ENCODE results near the gene NOP10. TPM values are rescaled to one million over a fixed set of nuclear protein-coding genes. Genes with fewer than 3 reads are reported as not detected.
A peak's percentile ranks its signal among the peaks of the same experiment; 100 is the strongest.

The NOP10 gene
- total and polyA plus RNA-seq, 2 of the 13 experiments (the other 11 are each of a cell fraction or from before 2014, with no cell fraction given), result 239 to 369 TPM

GRCh38 chr15:34367101-34368081 is 24.5 kb upstream of the NOP10 start, which contains the start of gene LPCAT4 (continued):
- TF ChIP-seq DPF2 (CRISPR knock-in tag; IDR thresholded peaks at IDR 0.05; ENCODE audit: borderline replicate concordance, low read depth), result no peak
- TF ChIP-seq ZFP1 (CRISPR knock-in tag; IDR thresholded peaks at IDR 0.05), result peak; percentile 78
- TF ChIP-seq E2F5 (CRISPR knock-in tag; conservative IDR thresholded peaks at IDR 0.05), result no peak
- peak; percentile 85; the same call in 1 of the 2 replicates for TF ChIP-seq MYC (CRISPR knock-in tag; IDR thresholded peaks at IDR 0.05; ENCODE audit: borderline replicate concordance)
- TF ChIP-seq ZNF562 (CRISPR knock-in tag; IDR thresholded peaks at IDR 0.05; ENCODE audit: borderline replicate concordance), result no peak
- 0 out of 2 replicates have a peak, but pooled peaks have one; percentile 66 for TF ChIP-seq WIZ (CRISPR knock-in tag; IDR thresholded peaks at IDR 0.05)
- no peak for TF ChIP-seq FUBP1 (CRISPR knock-in tag; IDR thresholded peaks at IDR 0.05; ENCODE audit: borderline replicate concordance)
- TF ChIP-seq POGK (CRISPR knock-in tag; conservative IDR thresholded peaks at IDR 0.05), result peak; percentile 83
- TF ChIP-seq ZNF543 (CRISPR knock-in tag; IDR thresholded peaks at IDR 0.05), result no peak
- no peak for TF ChIP-seq ZNF362 (CRISPR knock-in tag; IDR thresholded peaks at IDR 0.05; ENCODE audit: borderline replicate concordance)
- TF ChIP-seq PAWR (CRISPR knock-in tag; IDR thresholded peaks at IDR 0.05; ENCODE audit: borderline replicate concordance), result no peak
- peak; percentile 64; the same call in 1 of the 2 replicates for TF ChIP-seq ZNF574 (CRISPR knock-in tag; IDR thresholded peaks at IDR 0.05)
- no peak for TF ChIP-seq FOXM1 (CRISPR knock-in tag; IDR thresholded peaks at IDR 0.05)
- no peak for TF ChIP-seq MAFF (IDR thresholded peaks at IDR 0.05; ENCODE audit: low read depth, low read length)
- no peak for TF ChIP-seq ZNF704 (CRISPR knock-in tag; IDR thresholded peaks at IDR 0.05; ENCODE audit: borderline replicate concordance)
- no peak for TF ChIP-seq ZNF337 (CRISPR knock-in tag; IDR thresholded peaks at IDR 0.05; ENCODE audit: borderline replicate concordance, low read depth)
- TF ChIP-seq MYNN (CRISPR knock-in tag; IDR thresholded peaks at IDR 0.05; ENCODE audit: low read depth), result no peak
